GM12878 (cell line): Measurements from ENCODE around the gene AIP. TPM values are rescaled to one million over a fixed set of nuclear protein-coding genes. Genes with fewer than 3 reads are reported as not detected.

Experiments
- ATF7 ChIP-seq: fragments of 450-650 bp; IDR thresholded peaks from 2 replicates; pipeline ENCODE4 v1.6.1; 2016; ENCODE audit warnings: low read depth, mild to moderate bottlenecking
- CHD1 ChIP-seq: IDR thresholded peaks from 2 replicates; pipeline ENCODE4 v1.6.1; 2012; ENCODE audit warnings: low read depth, low read length, improper control_type of control experiment
- CHD4 ChIP-seq: fragments of 200-600 bp; sonication (generic); IDR thresholded peaks from 2 replicates; pipeline ENCODE4 v1.6.1; 2016; ENCODE audit warnings: mild to moderate bottlenecking
- E4F1 ChIP-seq: fragments of 450-650 bp; IDR thresholded peaks from 2 replicates; pipeline ENCODE4 v1.6.1; 2018; ENCODE audit warnings: borderline replicate concordance, mild to moderate bottlenecking; ENCODE audit not compliant: partially characterized antibody
- GABPA ChIP-seq: IDR thresholded peaks from 2 replicates; pipeline ENCODE4 v1.6.1; 2014; ENCODE audit warnings: antibody characterized with exemption, low read depth, mild to moderate bottlenecking, inconsistent platforms
- HDGF ChIP-seq: fragments of 450-650 bp; IDR thresholded peaks from 2 replicates; pipeline ENCODE4 v1.6.1; 2016; ENCODE audit warnings: antibody characterized with exemption
- NBN ChIP-seq: fragments of 450-650 bp; IDR thresholded peaks from 2 replicates; pipeline ENCODE4 v1.6.1; 2016
- NR2C2 ChIP-seq: IDR thresholded peaks from 2 replicates; pipeline ENCODE4 v1.6.1; 2011; ENCODE audit warnings: borderline replicate concordance, low read depth; ENCODE audit not compliant: control insufficient read depth, insufficient read length
- NRF1 ChIP-seq: conservative IDR thresholded peaks from 2 replicates; pipeline ENCODE4 v1.6.1; 2011; ENCODE audit warnings: mild to moderate bottlenecking, low read depth, low read length, improper control_type of control experiment
- PBX3 ChIP-seq: IDR thresholded peaks from 2 replicates; pipeline ENCODE4 v1.6.1; 2011; ENCODE audit warnings: mild to moderate bottlenecking, low read depth, low read length, moderate library complexity; ENCODE audit not compliant: insufficient replicate concordance
- PKNOX1 ChIP-seq: fragments of 450-650 bp; IDR thresholded peaks from 2 replicates; pipeline ENCODE4 v1.6.1; 2016; ENCODE audit warnings: mild to moderate bottlenecking
- RAD21 ChIP-seq: IDR thresholded peaks from 2 replicates; pipeline ENCODE4 v1.6.1; 2011; ENCODE audit warnings: mild to moderate bottlenecking, low read depth, low read length, moderate library complexity; ENCODE audit not compliant: insufficient read depth
- SKIL ChIP-seq: fragments of 450-650 bp; IDR thresholded peaks from 2 replicates; pipeline ENCODE4 v1.6.1; 2017; ENCODE audit warnings: mild to moderate bottlenecking, low read depth, inconsistent platforms; ENCODE audit not compliant: poor library complexity, severe bottlenecking
- SMAD1 ChIP-seq: fragments of 450-650 bp; IDR thresholded peaks from 2 replicates; pipeline ENCODE4 v1.6.1; 2018; ENCODE audit warnings: mild to moderate bottlenecking, low read depth; ENCODE audit not compliant: partially characterized antibody
- TARDBP ChIP-seq: IDR thresholded peaks from 2 replicates; pipeline ENCODE4 v1.6.1; 2016; ENCODE audit warnings: borderline replicate concordance
- ZBTB40 ChIP-seq: fragments of 450-650 bp; IDR thresholded peaks from 2 replicates; pipeline ENCODE4 v1.6.1; 2016; ENCODE audit warnings: mild to moderate bottlenecking, moderate library complexity, borderline replicate concordance
- polyA plus RNA-seq, 11 experiments: library from polyadenylated mRNA; depleted of rRNA in 4 of 11; unstranded in 6 of 11; stranded (reverse) in 5 of 11; fragments of >200 nt; fragmentation: Nextera tagmentation in 4 of 11; fragmentation: Illumina TruSeq in 1 of 11; extraction: Ambion mirVana in 4 of 11; extraction: Trizol in 1 of 11; gene quantifications; 1 replicate in 1 of 11; 2 replicates in 10 of 11; pipeline versions ENCODE4 v1.2.1 to v1.2.3, GENCODE V29; 2011 to 2016; ENCODE audit warnings: inconsistent platforms in 2 of 11, missing spikeins in 2 of 11, low read depth in 1 of 11
- total RNA-seq, 4 experiments: library from RNA; depleted of rRNA in 3 of 4; stranded (reverse); fragments of >200 nt in 3 of 4; fragmentation: Illumina TruSeq in 1 of 4; extraction: Trizol in 1 of 4; gene quantifications; 2 replicates each; pipeline versions ENCODE4 v1.2.1 to v1.2.3, GENCODE V29; 2013 to 2021

The AIP gene
- total and polyA plus RNA-seq, 10 of the 15 experiments (the other 5 are each of a cell fraction or from before 2014, with no cell fraction given): 12.6 to 164 (median 104) TPM

- TF ChIP-seq ZBTB40: no peak
- 0 out of 2 replicates have a peak, but pooled peaks have one; percentile 3 for TF ChIP-seq RAD21
- TF ChIP-seq PBX3: no peak
- TF ChIP-seq CHD4: no peak
- peak; percentile 18 for TF ChIP-seq SMAD1
- TF ChIP-seq E4F1: no peak
- TF ChIP-seq CHD1: no peak
- peak; percentile 87 for TF ChIP-seq SKIL
- no peak for TF ChIP-seq PKNOX1
- no peak for TF ChIP-seq HDGF
- TF ChIP-seq GABPA: no peak
- no peak for TF ChIP-seq NR2C2
- 0 out of 2 replicates have a peak, but pooled peaks have one; percentile 86 for TF ChIP-seq TARDBP
- TF ChIP-seq NBN: peak; percentile 89
- TF ChIP-seq NRF1: no peak
- TF ChIP-seq ATF7: peak; percentile 88
Observed at GRCh38 chr11:67486481-67487195, 3.8 kb downstream of the AIP start (continued).
